ENCODE data around the gene PPARA.
A peak's percentile ranks its signal among the peaks of the same experiment; 100 is the strongest.

PPARA gene

GRCh38 chr22:46110215-46110614, 40.1 kb upstream of the PPARA start:
- Mint-ChIP-seq H3K27ac (no peak overlapping the region), H3K36me3 (no peaks in the 10 kb centered on the region), H3K4me3 (no peak overlapping the region), H3K4me1 (no peaks in the 10 kb centered on the region), H3K27me3 (no peaks in the 10 kb centered on the region), H3K9me3 (no peaks in the 10 kb centered on the region)

- Mint-ChIP-seq H3K4me1 (no peaks in the 10 kb centered on the region), H3K27ac (no peak overlapping the region), H3K4me3 (no peak overlapping the region)
Observed at GRCh38 chr22:46111645-46112306, 38.5 kb upstream of the PPARA start.

GRCh38 chr22:46112405-46112804, 37.9 kb upstream of the PPARA start:
- Mint-ChIP-seq H3K4me1 (no peaks in the 10 kb centered on the region), H3K27me3 (no peaks in the 10 kb centered on the region), H3K4me3 (no peak overlapping the region), H3K9me3 (no peaks in the 10 kb centered on the region), H3K36me3 (no peaks in the 10 kb centered on the region), H3K27ac (no peak overlapping the region)

More at GRCh38 chr22:46111645-46112306, 38.5 kb upstream of the PPARA start:
- no peaks in the 10 kb centered on the region for H3K9me3 Mint-ChIP-seq
- H3K36me3 Mint-ChIP-seq: no peaks in the 10 kb centered on the region
- no peaks in the 10 kb centered on the region for H3K27me3 Mint-ChIP-seq

- Mint-ChIP-seq H3K9me3 (no peaks in the 10 kb centered on the region), H3K4me1 (no peaks in the 10 kb centered on the region), H3K27ac (no peak overlapping the region), H3K4me3 (no peak overlapping the region), H3K27me3 (no peaks in the 10 kb centered on the region), H3K36me3 (no peaks in the 10 kb centered on the region)
Observed at GRCh38 chr22:46113110-46113909, 37.0 kb upstream of the PPARA start.

GRCh38 chr22:46113910-46114517, 36.3 kb upstream of the PPARA start:
- Mint-ChIP-seq H3K27ac (no peak overlapping the region), H3K36me3 (no peaks in the 10 kb centered on the region), H3K9me3 (no peaks in the 10 kb centered on the region), H3K4me3 (no peak overlapping the region), H3K27me3 (no peaks in the 10 kb centered on the region), H3K4me1 (no peaks in the 10 kb centered on the region)

GRCh38 chr22:46114518-46115387, 35.6 kb upstream of the PPARA start:
- Mint-ChIP-seq H3K36me3 (no peaks in the 10 kb centered on the region), H3K27ac (peak overlapping the region; percentile 35), H3K4me3 (no peak overlapping the region), H3K9me3 (no peaks in the 10 kb centered on the region), H3K4me1 (no peaks in the 10 kb centered on the region), H3K27me3 (no peaks in the 10 kb centered on the region)

- Mint-ChIP-seq H3K36me3 (no peaks in the 10 kb centered on the region), H3K4me3 (no peak overlapping the region), H3K9me3 (no peaks in the 10 kb centered on the region), H3K27me3 (no peaks in the 10 kb centered on the region), H3K27ac (no peak overlapping the region), H3K4me1 (no peaks in the 10 kb centered on the region)
Observed at GRCh38 chr22:46115388-46115678, 35.0 kb upstream of the PPARA start.

GRCh38 chr22:46115755-46116490, 34.4 kb upstream of the PPARA start:
- Mint-ChIP-seq H3K27me3 (no peaks in the 10 kb centered on the region), H3K4me1 (no peaks in the 10 kb centered on the region), H3K9me3 (no peaks in the 10 kb centered on the region), H3K36me3 (no peaks in the 10 kb centered on the region), H3K4me3 (no peak overlapping the region), H3K27ac (peak overlapping the region; percentile 30)

- Mint-ChIP-seq H3K4me3 (no peak overlapping the region), H3K4me1 (no peaks in the 10 kb centered on the region), H3K9me3 (no peaks in the 10 kb centered on the region), H3K27me3 (no peaks in the 10 kb centered on the region), H3K27ac (no peak overlapping the region), H3K36me3 (no peaks in the 10 kb centered on the region)
Observed at GRCh38 chr22:46116491-46116958, 33.8 kb upstream of the PPARA start.

GRCh38 chr22:46117206-46118199, 32.8 kb upstream of the PPARA start:
- no peaks in the 10 kb centered on the region for H3K9me3 Mint-ChIP-seq

GRCh38 chr22:46119093-46119728, 31.1 kb upstream of the PPARA start:
- Mint-ChIP-seq H3K4me1 (no peaks in the 10 kb centered on the region), H3K9me3 (no peaks in the 10 kb centered on the region), H3K27me3 (no peaks in the 10 kb centered on the region), H3K27ac (no peak overlapping the region), H3K36me3 (no peaks in the 10 kb centered on the region), H3K4me3 (no peak overlapping the region)

More at GRCh38 chr22:46117206-46118199, 32.8 kb upstream of the PPARA start:
- Mint-ChIP-seq H3K36me3 (no peaks in the 10 kb centered on the region), H3K27ac (no peak overlapping the region), H3K4me1 (no peaks in the 10 kb centered on the region), H3K27me3 (no peaks in the 10 kb centered on the region), H3K4me3 (no peak overlapping the region)

- H3K9me3 Mint-ChIP-seq: no peaks in the 10 kb centered on the region
- no peaks in the 10 kb centered on the region for H3K36me3 Mint-ChIP-seq
- H3K27ac Mint-ChIP-seq: peak overlapping the region; percentile 23
- H3K4me1 Mint-ChIP-seq: no peaks in the 10 kb centered on the region
- no peaks in the 10 kb centered on the region for H3K27me3 Mint-ChIP-seq
- no peak overlapping the region for H3K4me3 Mint-ChIP-seq
Observed at GRCh38 chr22:46119729-46120419, 30.5 kb upstream of the PPARA start.

- H3K36me3 Mint-ChIP-seq: no peaks in the 10 kb centered on the region
- H3K4me1 Mint-ChIP-seq: no peaks in the 10 kb centered on the region
- no peak overlapping the region for H3K4me3 Mint-ChIP-seq
- no peak overlapping the region for H3K27ac Mint-ChIP-seq
- H3K27me3 Mint-ChIP-seq: no peaks in the 10 kb centered on the region
- H3K9me3 Mint-ChIP-seq: no peaks in the 10 kb centered on the region
Observed at GRCh38 chr22:46120420-46120737, 29.9 kb upstream of the PPARA start.
